Measurements from ENCODE around the gene ELF1.
"Not testable (repeated sequence)": the region's sequence is repeated elsewhere in the genome, so short reads cannot be mapped to it uniquely, and the experiment has no call there.

Gene ELF1

GRCh38 chr13:41042419-41042818, 23.3 kb upstream of the ELF1 start:
- DNase-seq (ENCODE audit: low read depth): not testable (repeated sequence)

- no peak for DNase-seq (ENCODE audit: low read depth)
Observed at GRCh38 chr13:41040584-41041334, 21.6 kb upstream of the ELF1 start.

GRCh38 chr13:41039746-41040145, 20.6 kb upstream of the ELF1 start:
- DNase-seq (ENCODE audit: low read depth): no peak

GRCh38 chr13:41036557-41036956, 17.4 kb upstream of the ELF1 start:
- not testable (repeated sequence) for DNase-seq (ENCODE audit: low read depth)

- DNase-seq (ENCODE audit: low read depth): no peak
Observed at GRCh38 chr13:41034881-41035280, 15.8 kb upstream of the ELF1 start.

- DNase-seq (ENCODE audit: low read depth): no peak
Observed at GRCh38 chr13:41034382-41034781, 15.3 kb upstream of the ELF1 start.

- no peak for DNase-seq (ENCODE audit: low read depth)
Observed at GRCh38 chr13:41032691-41033376, 13.7 kb upstream of the ELF1 start.

GRCh38 chr13:41029629-41030028, 10.5 kb upstream of the ELF1 start:
- DNase-seq (ENCODE audit: low read depth): no peak

- DNase-seq (ENCODE audit: low read depth): peak; percentile 60
Observed at GRCh38 chr13:41028051-41028450, 8.9 kb upstream of the ELF1 start.

- DNase-seq (ENCODE audit: low read depth): no peak
Observed at GRCh38 chr13:41026788-41027187, 7.7 kb upstream of the ELF1 start.

GRCh38 chr13:41025518-41025917, 6.4 kb upstream of the ELF1 start:
- DNase-seq (ENCODE audit: low read depth): no peak

GRCh38 chr13:41019578-41020347, 647 bp upstream of the ELF1 start:
- no peak for DNase-seq (ENCODE audit: low read depth)

- no peak for DNase-seq (ENCODE audit: low read depth)
Observed at GRCh38 chr13:41018602-41018948, 541 bp downstream of the ELF1 start.

- no peak for DNase-seq (ENCODE audit: low read depth)
Observed at GRCh38 chr13:41017817-41018601, 1.1 kb downstream of the ELF1 start.

- no peak for DNase-seq (ENCODE audit: low read depth)
Observed at GRCh38 chr13:41017159-41017558, 2.0 kb downstream of the ELF1 start.

- DNase-seq (ENCODE audit: low read depth): no peak
Observed at GRCh38 chr13:41015920-41016319, 3.2 kb downstream of the ELF1 start.

- DNase-seq (ENCODE audit: low read depth): no peak
Observed at GRCh38 chr13:41013835-41014234, 5.3 kb downstream of the ELF1 start.

GRCh38 chr13:41012536-41012935, 6.6 kb downstream of the ELF1 start:
- no peak for DNase-seq (ENCODE audit: low read depth)

- DNase-seq (ENCODE audit: low read depth): no peak
Observed at GRCh38 chr13:41011382-41011956, 7.6 kb downstream of the ELF1 start.

- DNase-seq (ENCODE audit: low read depth): peak; percentile 65
Observed at GRCh38 chr13:41008349-41008980, 10.7 kb downstream of the ELF1 start.

- peak; percentile 14 for DNase-seq (ENCODE audit: low read depth)
Observed at GRCh38 chr13:41007744-41008128, 11.4 kb downstream of the ELF1 start.

Measured in EH (cell line).